GM12891 (cell line): Measurements from ENCODE around the gene CMSS1.

Experiments used
- POLR2A ChIP-seq: IDR thresholded peaks from 2 replicates; pipeline ENCODE4 v1.6.1; 2011; ENCODE audit warnings: low read depth, low read length, control low read depth
- POLR2AphosphoS5 ChIP-seq: IDR thresholded peaks from 2 replicates; pipeline ENCODE4 v1.6.1; 2011; ENCODE audit warnings: low read depth, low read length, control low read depth
- POU2F2 ChIP-seq: IDR thresholded peaks from 2 replicates; pipeline ENCODE4 v1.6.1; 2011; ENCODE audit warnings: low read depth, mild to moderate bottlenecking, control low read depth, low read length, moderate library complexity
- TAF1 ChIP-seq: IDR thresholded peaks from 2 replicates; pipeline ENCODE4 v1.6.1; 2011; ENCODE audit warnings: low read depth, low read length, control low read depth

- TF ChIP-seq POLR2A (no peak), POLR2AphosphoS5 (no peak), TAF1 (no peak), POU2F2 (no peak)
Observed at GRCh38 chr3:100149130-100149529, 331.5 kb downstream of the CMSS1 start.
